ENCODE measurements around the gene CTNNA3.

- TF ChIP-seq CTCF (IDR thresholded peaks at IDR 0.05; ENCODE audit: insufficient read depth, low read length, poor library complexity, severe bottlenecking) (no peak), EZH2phosphoT487 (conservative IDR thresholded peaks at IDR 0.05; ENCODE audit: low read length) (no peak)
Observed at GRCh38 chr10:67487906-67488619, 207.9 kb downstream of the CTNNA3 start.
